ENCODE measurements around the gene ELP6.

Gene ELP6

DNA sequence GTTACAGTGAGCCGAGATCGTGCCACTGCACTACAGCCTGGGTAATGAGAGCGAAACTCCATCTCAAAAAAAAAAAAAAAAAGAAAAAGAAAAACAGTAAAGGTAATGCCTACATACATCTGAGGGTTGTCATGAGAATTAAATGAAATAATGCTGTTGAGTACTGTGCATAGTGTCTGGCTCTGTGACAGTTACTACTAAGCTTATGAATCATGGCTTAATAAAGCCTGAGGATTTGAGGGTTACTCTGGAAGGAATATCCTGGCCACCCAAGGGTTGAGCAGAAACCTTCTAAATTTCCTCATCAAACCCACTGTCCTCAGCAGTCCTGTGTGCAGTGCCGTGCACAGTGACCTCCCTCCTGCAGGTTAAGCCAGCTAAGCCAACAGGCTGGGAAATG is 26.8 kb upstream of the ELP6 start:
- H3K27ac ChIP-seq: no peak overlapping the region
- TF ChIP-seq ZFX (IDR thresholded peaks at IDR 0.05): no peak
- TF ChIP-seq, protein P1, sequence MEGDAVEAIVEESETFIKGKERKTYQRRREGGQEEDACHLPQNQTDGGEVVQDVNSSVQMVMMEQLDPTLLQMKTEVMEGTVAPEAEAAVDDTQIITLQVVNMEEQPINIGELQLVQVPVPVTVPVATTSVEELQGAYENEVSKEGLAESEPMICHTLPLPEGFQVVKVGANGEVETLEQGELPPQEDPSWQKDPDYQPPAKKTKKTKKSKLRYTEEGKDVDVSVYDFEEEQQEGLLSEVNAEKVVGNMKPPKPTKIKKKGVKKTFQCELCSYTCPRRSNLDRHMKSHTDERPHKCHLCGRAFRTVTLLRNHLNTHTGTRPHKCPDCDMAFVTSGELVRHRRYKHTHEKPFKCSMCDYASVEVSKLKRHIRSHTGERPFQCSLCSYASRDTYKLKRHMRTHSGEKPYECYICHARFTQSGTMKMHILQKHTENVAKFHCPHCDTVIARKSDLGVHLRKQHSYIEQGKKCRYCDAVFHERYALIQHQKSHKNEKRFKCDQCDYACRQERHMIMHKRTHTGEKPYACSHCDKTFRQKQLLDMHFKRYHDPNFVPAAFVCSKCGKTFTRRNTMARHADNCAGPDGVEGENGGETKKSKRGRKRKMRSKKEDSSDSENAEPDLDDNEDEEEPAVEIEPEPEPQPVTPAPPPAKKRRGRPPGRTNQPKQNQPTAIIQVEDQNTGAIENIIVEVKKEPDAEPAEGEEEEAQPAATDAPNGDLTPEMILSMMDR (conservative IDR thresholded peaks at IDR 0.05): no peak

DNA sequence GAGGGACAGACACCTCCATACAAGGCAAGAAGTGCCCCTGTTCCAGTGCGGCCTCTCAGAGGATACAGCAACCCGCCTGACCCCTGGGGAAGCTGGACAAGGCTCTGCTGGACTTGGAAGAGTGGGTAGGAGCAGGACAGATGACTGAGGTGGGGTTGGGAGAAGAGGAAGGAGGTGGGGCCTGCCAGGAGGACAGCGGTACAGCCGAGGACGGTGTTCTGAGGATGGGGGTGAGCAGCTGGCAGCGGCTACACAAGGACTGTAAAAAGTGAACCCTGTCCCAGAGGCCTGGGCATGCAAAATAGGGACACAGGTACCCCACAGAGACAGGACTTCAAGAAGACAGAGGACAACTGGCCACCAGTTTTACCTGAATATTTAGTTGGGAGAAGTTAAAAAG is 23.5 kb upstream of the ELP6 start:
- H3K27ac ChIP-seq: no peak overlapping the region
- TF ChIP-seq ZFX (IDR thresholded peaks at IDR 0.05): no peak
- TF ChIP-seq, protein P1 (conservative IDR thresholded peaks at IDR 0.05): no peak

DNA sequence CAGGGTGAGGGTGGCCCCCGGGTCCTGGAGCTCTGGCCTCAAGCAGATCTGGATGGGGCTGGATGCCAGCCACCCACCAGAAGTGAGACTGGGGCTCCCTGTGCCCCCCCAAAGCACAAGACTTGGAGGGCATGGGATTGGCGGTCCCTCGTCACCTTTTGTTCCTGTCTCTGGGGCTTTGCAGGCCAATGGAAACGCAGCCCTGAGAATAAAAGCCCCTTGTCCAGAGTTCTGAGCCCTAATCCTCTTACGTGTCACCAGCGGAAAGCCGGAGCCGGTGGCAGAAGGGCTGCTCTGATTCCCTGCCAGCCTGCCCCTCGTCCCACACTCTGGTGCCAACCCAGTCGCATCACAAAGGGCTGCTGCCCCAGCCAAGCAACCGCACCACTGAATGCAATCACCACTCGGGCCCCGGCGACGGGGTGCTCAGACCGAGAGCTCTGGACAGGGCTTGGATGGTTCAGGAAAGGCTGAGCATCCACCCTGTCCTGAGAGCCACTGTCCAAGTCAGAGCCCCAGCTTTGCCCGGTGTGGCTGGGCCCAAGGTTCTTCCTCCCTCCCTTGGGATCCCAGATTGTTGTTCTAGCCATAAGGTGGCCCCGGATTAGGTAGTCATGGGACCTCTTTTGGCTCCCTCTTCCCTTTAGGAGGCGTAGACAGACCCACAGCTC is 22.8 kb upstream of the ELP6 start:
- no peak overlapping the region for H3K27ac ChIP-seq
- TF ChIP-seq, protein P1 (conservative IDR thresholded peaks at IDR 0.05): no peak
- no peak for TF ChIP-seq ZFX (IDR thresholded peaks at IDR 0.05)

DNA sequence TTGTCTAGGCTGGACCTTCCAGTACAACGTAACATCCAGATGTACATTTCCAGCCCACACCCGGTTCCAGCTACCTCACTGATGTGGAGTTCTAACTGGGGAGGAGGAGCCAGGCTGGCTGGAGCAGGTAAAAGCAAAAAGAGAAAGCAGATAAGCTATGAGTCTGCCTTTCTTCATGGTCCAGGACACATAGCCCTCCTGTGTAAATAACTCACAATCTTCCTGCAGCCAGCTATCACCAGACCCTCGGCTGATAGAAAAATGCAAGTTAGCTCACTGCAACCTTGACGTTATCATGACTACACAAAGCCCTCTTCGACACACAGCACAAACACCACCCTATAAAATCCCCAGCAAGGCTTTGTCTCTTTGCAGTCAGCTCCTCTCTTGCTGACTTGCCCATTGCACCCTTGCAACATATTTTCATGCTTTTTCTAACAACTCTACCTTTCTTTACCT is 20.5 kb upstream of the ELP6 start:
- TF ChIP-seq, protein P1 (conservative IDR thresholded peaks at IDR 0.05): no peak
- no peak for TF ChIP-seq ZFX (IDR thresholded peaks at IDR 0.05)
- no peak overlapping the region for H3K27ac ChIP-seq

DNA sequence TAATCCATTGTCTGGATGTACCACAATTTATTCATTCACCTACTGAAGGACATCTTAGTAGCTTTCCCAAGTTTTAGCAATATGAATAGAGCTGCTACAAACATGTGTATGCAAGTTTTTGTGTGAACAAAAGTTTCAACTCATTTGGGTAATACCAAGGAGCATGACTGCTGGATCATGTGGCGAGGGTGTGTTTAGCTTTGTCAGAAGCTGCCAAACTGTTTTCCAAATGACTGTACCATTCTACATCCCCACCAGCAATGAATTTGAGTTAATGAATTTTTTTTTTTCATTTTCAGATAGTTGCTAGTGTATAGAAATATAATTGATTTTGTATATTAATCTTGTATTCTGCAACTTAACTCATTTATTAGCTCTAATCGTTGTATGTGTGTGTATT is 20.0 kb upstream of the ELP6 start:
- TF ChIP-seq, protein P1 (conservative IDR thresholded peaks at IDR 0.05): no peak
- no peak for TF ChIP-seq ZFX (IDR thresholded peaks at IDR 0.05)
- H3K27ac ChIP-seq: no peak overlapping the region

DNA sequence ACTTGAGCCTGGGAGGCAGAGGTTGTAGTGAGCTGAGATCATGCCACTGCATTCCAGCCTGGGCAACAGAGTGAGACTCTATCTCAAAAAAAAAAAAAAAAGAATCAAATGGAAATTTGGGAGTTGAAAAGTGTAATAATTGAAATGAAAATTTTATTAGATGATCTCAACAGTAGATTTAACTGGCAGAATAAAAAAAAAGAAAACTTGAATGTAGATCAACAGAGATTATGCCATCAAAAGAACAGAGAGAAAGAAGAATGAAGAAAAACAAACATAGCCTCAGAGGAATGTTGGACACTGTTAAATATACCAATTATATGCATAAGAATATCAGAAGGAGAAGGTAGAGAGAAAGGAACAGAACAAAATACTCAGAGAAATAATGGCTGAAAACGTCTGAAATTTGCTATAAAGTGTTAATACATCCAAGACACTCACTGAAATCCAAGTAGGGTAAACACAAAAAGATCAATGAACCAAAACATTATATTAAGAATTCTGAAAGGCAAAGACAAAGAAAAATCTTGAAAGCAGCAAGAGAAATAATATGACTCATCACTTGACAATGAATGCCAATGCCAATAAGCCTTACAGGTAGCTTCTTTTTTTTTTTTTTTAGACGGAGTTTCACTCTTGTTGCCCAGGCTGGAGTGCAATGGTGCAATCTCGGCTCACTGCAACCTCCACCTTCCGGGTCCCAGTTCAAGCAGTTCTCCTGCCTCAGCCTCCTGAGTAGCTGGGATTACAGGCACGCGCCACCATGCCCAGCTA is 14.6 kb upstream of the ELP6 start:
- no peak for TF ChIP-seq ZFX (IDR thresholded peaks at IDR 0.05)

DNA sequence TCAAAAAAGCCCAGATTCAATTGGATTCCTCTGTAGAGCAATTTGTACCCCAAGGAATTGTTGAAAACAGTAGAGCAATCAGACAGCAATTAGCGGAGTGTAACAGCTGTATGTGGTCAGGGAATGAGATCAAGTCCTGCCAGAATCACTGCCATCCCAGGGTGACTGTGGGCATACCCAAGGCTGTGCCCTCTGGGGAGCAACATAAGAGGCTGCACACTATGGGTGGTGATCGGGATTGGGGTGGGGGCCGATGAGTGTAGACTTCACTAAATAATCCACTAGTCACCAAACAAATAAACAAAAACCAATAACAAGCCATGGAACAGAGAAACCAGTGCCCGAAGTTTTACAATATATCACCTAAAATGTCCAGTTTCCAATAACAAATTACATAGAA is 12.1 kb upstream of the ELP6 start:
- TF ChIP-seq ZFX (IDR thresholded peaks at IDR 0.05): no peak
- TF ChIP-seq, protein P1 (conservative IDR thresholded peaks at IDR 0.05): no peak
- H3K27ac ChIP-seq: no peak overlapping the region

More for the DNA sequence above, 14.6 kb upstream of the ELP6 start:
- H3K27ac ChIP-seq: no peak overlapping the region
